Measurements from ENCODE around the gene HELZ. TPM values are rescaled to one million over a fixed set of nuclear protein-coding genes. Genes with fewer than 3 reads are reported as not detected.

The HELZ gene
- total and polyA plus RNA-seq, 2 of the 8 experiments (the other 6 are each of a cell fraction or from before 2014, with no cell fraction given) = 10.0 to 48.7 TPM

- POLR2A ChIA-PET (ENCODE audit: partially characterized antibody) = no interaction called here
- CTCF ChIA-PET (ENCODE audit: partially characterized antibody) = no interaction called here
- 0 out of 4 replicates have a peak, but pooled peaks cover 0 to 4% of the 10 kb centered on the region in 2 experiments for H3K9me3 ChIP-seq (ENCODE audit: insufficient read depth in 2 of 2, low read depth in 1 of 2, low read length in 1 of 2)
- H2BK120ac ChIP-seq (replicated peaks; ENCODE audit: low read depth, low read length) = no peak overlapping the region
- H3K9ac ChIP-seq (replicated peaks in 1 of 4; ENCODE audit: extremely low read depth in 1 of 4, low read depth in 3 of 4, low read length in 3 of 4) = no peak overlapping the region
- H3K4me3 ChIP-seq (ENCODE audit: extremely low read depth in 1 of 4, insufficient read depth in 2 of 4, low read depth in 3 of 4, low read length in 4 of 4) = no peak overlapping the region
- H3K18ac ChIP-seq (ENCODE audit: extremely low read depth, low read length) = no peak overlapping the region
- H2BK12ac ChIP-seq (ENCODE audit: low read depth, low read length) = no peak overlapping the region
- H2BK15ac ChIP-seq (ENCODE audit: low read length) = no peak overlapping the region
- H3K79me2 ChIP-seq (ENCODE audit: control insufficient read depth in 1 of 2, insufficient read depth in 2 of 2, low read length in 2 of 2) = no peaks in the 10 kb centered on the region
- H3K23me2 ChIP-seq (ENCODE audit: low read depth, low read length) = no peaks in the 10 kb centered on the region
- no peaks in the 10 kb centered on the region for H3K79me1 ChIP-seq (ENCODE audit: low read depth, low read length)
- no peak overlapping the region for H3K56ac ChIP-seq (replicated peaks; ENCODE audit: insufficient read length, low read depth, low read length)
- H2AK5ac ChIP-seq (ENCODE audit: low read depth, low read length) = no peak overlapping the region
- no peak overlapping the region for H3K4ac ChIP-seq (replicated peaks; ENCODE audit: insufficient read length, low read depth, low read length)
- H4K91ac ChIP-seq (replicated peaks; ENCODE audit: insufficient read length, low read length) = no peak overlapping the region
- FAIRE-seq = no peak
- H3K23ac ChIP-seq (ENCODE audit: insufficient read length) = no peak overlapping the region
- H3K36me3 ChIP-seq (ENCODE audit: control insufficient read depth in 2 of 4, insufficient read depth in 4 of 4, low read length in 3 of 4) = peaks cover 0 to 14% (median 2%) of the 10 kb centered on the region in 4 experiments; a peak in 4 of 8 replicates
- no peak overlapping the region for H2BK5ac ChIP-seq (ENCODE audit: low read depth, low read length)
- no peak overlapping the region for H3K27ac ChIP-seq (ENCODE audit: low read depth, low read length)
- H3K14ac ChIP-seq (ENCODE audit: insufficient read length) = no peak overlapping the region
- no peak overlapping the region for H2AFZ ChIP-seq (ENCODE audit: low read length)
- no peaks in the 10 kb centered on the region for H3K4me1 ChIP-seq (replicated peaks in 1 of 4; ENCODE audit: control insufficient read depth in 3 of 4, insufficient read depth in 4 of 4, low read length in 3 of 4)
- H3K4me2 ChIP-seq (ENCODE audit: insufficient read depth in 1 of 2, low read depth in 2 of 2, low read length in 2 of 2) = no peak overlapping the region
- no peak for DNase-seq (ENCODE audit: low read depth in 1 of 2, low spot score in 2 of 2)
- H4K8ac ChIP-seq (ENCODE audit: extremely low read depth, insufficient read depth, low read length) = no peak overlapping the region
- no peaks in the 10 kb centered on the region for H3K27me3 ChIP-seq (replicated peaks in 1 of 4; ENCODE audit: control insufficient read depth in 3 of 4, extremely low read depth in 1 of 4, insufficient read depth in 3 of 4, low read length in 3 of 4)
- H4K5ac ChIP-seq (ENCODE audit: insufficient read length, low read depth, low read length) = no peak overlapping the region
- peaks cover 0 to 1% of the 10 kb centered on the region in 2 experiments for H4K20me1 ChIP-seq (replicated peaks in 1 of 2; ENCODE audit: control insufficient read depth in 1 of 2, insufficient read depth in 2 of 2, low read length in 2 of 2)
- H2BK20ac ChIP-seq (ENCODE audit: low read length) = no peak overlapping the region
- WGBS, 2 experiments (ENCODE audit: extremely low coverage in 1 of 2, insufficient coverage in 1 of 2, insufficient read length in 1 of 2, insufficient replicate concordance in 2 of 2, low coverage in 1 of 2, low lambda C conversion rate in 2 of 2, missing lambda C conversion rate in 1 of 2) = 91% methylated on average over 3 of the region's 3 CpGs; no CpG with 5 or more reads in 1 of the 2 experiments
- TF ChIP-seq GTF2F1 (IDR thresholded peaks at IDR 0.05; ENCODE audit: borderline replicate concordance, low read depth, low read length) (no peak), SIRT6 (IDR thresholded peaks at IDR 0.05; ENCODE audit: low read length) (no peak), RAD21 (IDR thresholded peaks at IDR 0.05 in 1 of 2, conservative IDR thresholded peaks at IDR 0.05 in 1 of 2; ENCODE audit: low read depth in 2 of 2, low read length in 2 of 2) (no peak), USF2 (IDR thresholded peaks at IDR 0.05; ENCODE audit: low read length) (no peak), HDAC6 (IDR thresholded peaks at IDR 0.05; ENCODE audit: low read depth, low read length) (no peak), ASH2L (IDR thresholded peaks at IDR 0.05; ENCODE audit: low read length) (no peak), KDM1A (IDR thresholded peaks at IDR 0.05; ENCODE audit: borderline replicate concordance, low read length) (no peak), MAFK (IDR thresholded peaks at IDR 0.05; ENCODE audit: low read depth, low read length) (no peak), PHF8 (conservative IDR thresholded peaks at IDR 0.05; ENCODE audit: low read depth, low read length) (no peak), TAF7 (optimal IDR thresholded peaks at IDR 0.05; ENCODE audit: borderline replicate concordance, low read depth, low read length) (no peak), JUN (IDR thresholded peaks at IDR 0.05; ENCODE audit: low read depth, low read length) (no peak), POU5F1 (IDR thresholded peaks at IDR 0.05; ENCODE audit: low read depth, low read length) (no peak), GABPA (IDR thresholded peaks at IDR 0.05; ENCODE audit: borderline replicate concordance, insufficient read depth, low read length) (no peak)
Observed at GRCh38 chr17:67088639-67089038, 156.4 kb downstream of the HELZ start.
